ENCODE results near the gene PLK5. TPM values are rescaled to one million over a fixed set of nuclear protein-coding genes. Genes with fewer than 3 reads are reported as not detected.
A peak's percentile ranks its signal among the peaks of the same experiment; 100 is the strongest.

The PLK5 gene
- total RNA-seq, 1 experiment from 2014 or later = 0.57 TPM

DNA sequence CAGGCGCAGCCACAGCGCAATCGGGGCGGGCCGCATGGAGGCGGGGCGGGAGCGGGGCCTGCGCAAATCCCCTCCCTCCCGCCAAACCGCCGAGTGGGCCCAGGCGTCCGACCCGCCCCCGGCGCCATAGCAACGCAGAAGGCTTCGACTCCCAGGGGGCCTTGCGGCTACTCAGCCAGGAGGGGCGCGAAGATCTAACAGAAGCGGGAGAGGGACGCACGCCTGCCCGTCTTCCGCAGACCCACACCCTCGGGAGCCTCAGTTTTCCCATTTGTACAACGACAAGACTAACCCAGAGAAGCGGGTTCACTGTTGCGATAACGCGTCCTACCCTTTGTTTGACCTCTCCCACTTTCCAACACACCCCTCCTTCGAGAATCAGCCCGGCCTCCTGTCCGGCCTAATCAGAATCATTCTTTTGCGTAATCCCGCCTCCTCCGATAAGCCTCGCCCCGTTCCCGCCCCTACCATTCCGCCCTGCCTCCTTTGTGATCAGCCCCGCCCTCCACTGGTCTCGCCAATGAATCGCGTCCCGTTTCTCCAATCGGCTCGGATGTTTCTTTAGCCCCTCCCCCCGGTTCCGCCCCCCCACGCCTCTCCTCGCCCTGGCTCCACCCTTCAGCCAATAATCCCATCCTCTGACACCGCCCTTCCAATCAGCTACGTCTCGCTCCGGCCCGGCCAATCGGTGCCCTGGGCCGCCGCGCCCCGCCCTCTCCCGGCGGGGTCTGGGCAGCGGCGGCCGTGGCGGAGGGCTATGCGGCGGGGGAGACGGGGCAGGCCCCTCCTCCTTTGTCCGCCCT is 33.4 kb upstream of the PLK5 start, which contains the start of gene PCSK4:
Gene PCSK4 (minus strand): TSS at position 40 of the 803 bp plus-strand sequence. CDS start 4 bp downstream, at position 36.
- no peaks in the 10 kb centered on the region for H4K20me1 ChIP-seq (ENCODE audit: control insufficient read depth, insufficient read depth, insufficient read length)
- H3K4me1 Mint-ChIP-seq = peaks cover 4 to 13% of the 10 kb centered on the region in 2 experiments
- H2BK20ac ChIP-seq (ENCODE audit: low read depth, low read length, poor library complexity, severe bottlenecking) = no peak within 1 kb of the TSS
- H3K4me2 ChIP-seq (ENCODE audit: insufficient read depth, insufficient read length, low read length) = peak within 1 kb of the TSS; percentile 32
- H3K23me2 ChIP-seq (ENCODE audit: insufficient read length, low read depth, low read length, poor library complexity, severe bottlenecking) = peaks cover 9% of the 10 kb centered on the region
- peak within 1 kb of the TSS in 2 of 3 experiments; percentile 94 to 97; a peak in 4 of 7 replicates for H3K27ac Mint-ChIP-seq
- H3K23ac ChIP-seq (ENCODE audit: insufficient read length, low read depth, low read length) = no peak within 1 kb of the TSS
- no peaks in the 10 kb centered on the region for H3K9me3 ChIP-seq (ENCODE audit: control insufficient read depth, low read depth, low read length)
- H3K79me2 ChIP-seq (ENCODE audit: insufficient read depth, low read length) = no peaks in the 10 kb centered on the region
- TF ChIP-seq, protein P1, sequence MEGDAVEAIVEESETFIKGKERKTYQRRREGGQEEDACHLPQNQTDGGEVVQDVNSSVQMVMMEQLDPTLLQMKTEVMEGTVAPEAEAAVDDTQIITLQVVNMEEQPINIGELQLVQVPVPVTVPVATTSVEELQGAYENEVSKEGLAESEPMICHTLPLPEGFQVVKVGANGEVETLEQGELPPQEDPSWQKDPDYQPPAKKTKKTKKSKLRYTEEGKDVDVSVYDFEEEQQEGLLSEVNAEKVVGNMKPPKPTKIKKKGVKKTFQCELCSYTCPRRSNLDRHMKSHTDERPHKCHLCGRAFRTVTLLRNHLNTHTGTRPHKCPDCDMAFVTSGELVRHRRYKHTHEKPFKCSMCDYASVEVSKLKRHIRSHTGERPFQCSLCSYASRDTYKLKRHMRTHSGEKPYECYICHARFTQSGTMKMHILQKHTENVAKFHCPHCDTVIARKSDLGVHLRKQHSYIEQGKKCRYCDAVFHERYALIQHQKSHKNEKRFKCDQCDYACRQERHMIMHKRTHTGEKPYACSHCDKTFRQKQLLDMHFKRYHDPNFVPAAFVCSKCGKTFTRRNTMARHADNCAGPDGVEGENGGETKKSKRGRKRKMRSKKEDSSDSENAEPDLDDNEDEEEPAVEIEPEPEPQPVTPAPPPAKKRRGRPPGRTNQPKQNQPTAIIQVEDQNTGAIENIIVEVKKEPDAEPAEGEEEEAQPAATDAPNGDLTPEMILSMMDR (conservative IDR thresholded peaks at IDR 0.05) = no peak
- no peak within 1 kb of the TSS for H3T11ph ChIP-seq (ENCODE audit: low read length)
- H4K5ac ChIP-seq (ENCODE audit: insufficient read length, low read depth, low read length) = no peak within 1 kb of the TSS
- H2BK120ac ChIP-seq (ENCODE audit: low read depth, low read length, poor library complexity, severe bottlenecking) = no peak within 1 kb of the TSS
- no peaks in the 10 kb centered on the region for H3K79me1 ChIP-seq (ENCODE audit: insufficient read depth, low read depth, low read length, poor library complexity, severe bottlenecking)
- no peak within 1 kb of the TSS for H2BK15ac ChIP-seq (ENCODE audit: low read depth, low read length)
- no peak within 1 kb of the TSS for H3K27ac ChIP-seq (ENCODE audit: insufficient read length, low read depth, low read length)
- peak; percentile 99 for DNase-seq
- H3K27me3 ChIP-seq (ENCODE audit: insufficient read depth, low read length) = peaks cover 3% of the 10 kb centered on the region; the same call in 1 of the 2 replicates
- no peak within 1 kb of the TSS for H3K18ac ChIP-seq (ENCODE audit: insufficient read length, low read depth, low read length)
- H3K9me3 Mint-ChIP-seq = no peaks in the 10 kb centered on the region; a peak in 1 of 5 replicates
- H2AK5ac ChIP-seq (ENCODE audit: insufficient read length, low read length) = no peak within 1 kb of the TSS
- no peak within 1 kb of the TSS for H2AFZ ChIP-seq (ENCODE audit: low read length)
- no peak within 1 kb of the TSS for H3K56ac ChIP-seq (ENCODE audit: insufficient read length, low read depth, low read length)
- H3K14ac ChIP-seq (ENCODE audit: insufficient read depth, low read length) = peak within 1 kb of the TSS; percentile 1; the same call in 1 of the 2 replicates
- H3K4me1 ChIP-seq (ENCODE audit: insufficient read depth, low read length) = no peaks in the 10 kb centered on the region
- peak within 1 kb of the TSS; percentile 81 to 92 for H3K4me3 Mint-ChIP-seq
- H3K36me3 Mint-ChIP-seq (ENCODE audit: insufficient read depth in 1 of 3, low read depth in 3 of 3) = no peaks in the 10 kb centered on the region; a peak in 1 of 7 replicates
- H2BK5ac ChIP-seq (ENCODE audit: insufficient read length, low read length) = no peak within 1 kb of the TSS
- no peak within 1 kb of the TSS for H4K91ac ChIP-seq (ENCODE audit: insufficient read length, low read depth, low read length)
- no peak within 1 kb of the TSS for H2BK12ac ChIP-seq (ENCODE audit: insufficient read length, low read depth, low read length)
- no CpG with 5 or more reads among the region's 74 CpGs for WGBS (ENCODE audit: extremely low coverage, insufficient read length, low lambda C conversion rate)
- H4K8ac ChIP-seq (replicated peaks; ENCODE audit: insufficient read length, low read depth, low read length) = no peak within 1 kb of the TSS
- H3K4ac ChIP-seq (ENCODE audit: low read depth, low read length) = no peak within 1 kb of the TSS
- no peak within 1 kb of the TSS for H3K9ac ChIP-seq (ENCODE audit: extremely low read depth, insufficient read length, low read length)
- H3K27me3 Mint-ChIP-seq (ENCODE audit: low read depth) = peaks cover 41% of the 10 kb centered on the region
